Vagina (tissue), 2 donors: ENCODE measurements around the gene SAA2. TPM values are rescaled to one million over a fixed set of nuclear protein-coding genes. Genes with fewer than 3 reads are reported as not detected.

Source experiments
- DNase-seq, 2 donors: peaks; one replicate each; pipeline ENCODE4 v3.0.0-alpha.2; 2017; ENCODE audit errors: extremely low spot score in 2 of 2
- H3K27ac ChIP-seq: fragments of 200-600 bp; sonication (generic); one replicate; pipeline ENCODE4 v1.5.1; 2019
- H3K27me3 ChIP-seq: fragments of 200-600 bp; sonication (generic); one replicate; pipeline ENCODE4 v1.5.1; 2019
- H3K36me3 ChIP-seq, 2 donors: fragments of 200-600 bp; sonication (generic); one replicate each; pipeline ENCODE4 v1.5.1; 2017 to 2019
- H3K4me1 ChIP-seq: fragments of 200-600 bp; sonication (generic); one replicate; pipeline ENCODE4 v1.5.1; 2019
- H3K4me3 ChIP-seq, 2 donors: fragments of 200-600 bp; sonication (generic); 1 replicate in 1 of 2; 2 replicates in 1 of 2; pipeline ENCODE4 v1.5.1; 2016 to 2019
- H3K9me3 ChIP-seq: fragments of 200-600 bp; sonication (generic); one replicate; pipeline ENCODE4 v1.5.1; 2019
- POLR2A ChIP-seq, 2 donors: fragments of 450-650 bp; IDR thresholded peaks; one replicate each; pipeline ENCODE4 v1.6.1; 2017; ENCODE audit warnings: antibody characterized with exemption in 2 of 2, mild to moderate bottlenecking in 2 of 2, moderate library complexity in 2 of 2
- POLR2AphosphoS5 ChIP-seq, 2 donors: sonication (generic); formaldehyde crosslinking; IDR thresholded peaks; one replicate each; pipeline ENCODE4 v1.9.0; 2017; ENCODE audit warnings: antibody characterized with exemption in 2 of 2, mild to moderate bottlenecking in 2 of 2, low read depth in 1 of 2; ENCODE audit not compliant: insufficient read depth in 1 of 2
- intact Hi-C: fragments of 100-400 bp; cut with DNase I; formaldehyde crosslinking; loops from one replicate; pipeline ENCODE4 v1.15.1; 2023
- total RNA-seq: library from RNA; depleted of rRNA; stranded (reverse); fragments of >200 nt; gene quantifications from one replicate; pipeline ENCODE4 v1.2.3, GENCODE V29; 2016
- TF ChIP-seq, protein P1 (sequence below), 3 experiments: fragments of 450-650 bp in 2 of 3; fragments of 200-600 bp in 1 of 3; sonication (generic) in 1 of 3; IDR thresholded peaks; one replicate each; pipeline ENCODE4 v1.5.1; 2017 to 2019; ENCODE audit warnings: antibody characterized with exemption in 3 of 3, mild to moderate bottlenecking in 2 of 3, moderate library complexity in 2 of 3

Gene SAA2
- total RNA-seq, 1 donor from 2014 or later, result 19.4 TPM

DNA sequence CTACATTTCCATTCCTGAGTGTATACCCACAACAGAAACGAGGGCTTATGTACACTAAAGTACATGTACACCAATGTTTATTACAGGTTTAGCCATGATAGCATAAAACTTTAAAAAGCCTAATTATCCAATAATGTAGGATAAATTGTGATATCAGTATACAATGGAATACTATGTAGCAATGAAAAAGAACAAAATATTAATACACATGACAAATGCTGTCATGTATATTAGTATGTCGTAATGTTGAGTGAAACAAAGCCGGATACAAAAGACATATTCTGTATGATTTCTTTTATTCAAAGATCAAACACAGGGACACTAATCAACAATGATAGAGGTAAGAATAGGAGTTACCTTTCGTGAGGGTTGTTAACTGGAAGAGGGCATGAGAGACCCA, 14.6 kb downstream of the SAA2 start:
- Histone ChIP-seq H3K4me1 (no peaks in the 10 kb centered on the region), H3K27ac (no peak overlapping the region), H3K27me3 (no peaks in the 10 kb centered on the region), H3K9me3 (no peaks in the 10 kb centered on the region), H3K4me3 (no peak overlapping the region), H3K36me3 (no peaks in the 10 kb centered on the region)
- intact Hi-C loops, result no loop called here
- DNase-seq, result no peak
- TF ChIP-seq, protein P1, sequence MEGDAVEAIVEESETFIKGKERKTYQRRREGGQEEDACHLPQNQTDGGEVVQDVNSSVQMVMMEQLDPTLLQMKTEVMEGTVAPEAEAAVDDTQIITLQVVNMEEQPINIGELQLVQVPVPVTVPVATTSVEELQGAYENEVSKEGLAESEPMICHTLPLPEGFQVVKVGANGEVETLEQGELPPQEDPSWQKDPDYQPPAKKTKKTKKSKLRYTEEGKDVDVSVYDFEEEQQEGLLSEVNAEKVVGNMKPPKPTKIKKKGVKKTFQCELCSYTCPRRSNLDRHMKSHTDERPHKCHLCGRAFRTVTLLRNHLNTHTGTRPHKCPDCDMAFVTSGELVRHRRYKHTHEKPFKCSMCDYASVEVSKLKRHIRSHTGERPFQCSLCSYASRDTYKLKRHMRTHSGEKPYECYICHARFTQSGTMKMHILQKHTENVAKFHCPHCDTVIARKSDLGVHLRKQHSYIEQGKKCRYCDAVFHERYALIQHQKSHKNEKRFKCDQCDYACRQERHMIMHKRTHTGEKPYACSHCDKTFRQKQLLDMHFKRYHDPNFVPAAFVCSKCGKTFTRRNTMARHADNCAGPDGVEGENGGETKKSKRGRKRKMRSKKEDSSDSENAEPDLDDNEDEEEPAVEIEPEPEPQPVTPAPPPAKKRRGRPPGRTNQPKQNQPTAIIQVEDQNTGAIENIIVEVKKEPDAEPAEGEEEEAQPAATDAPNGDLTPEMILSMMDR (IDR thresholded peaks at IDR 0.05), result no peak
- no peak for TF ChIP-seq POLR2AphosphoS5 (IDR thresholded peaks at IDR 0.05; ENCODE audit: insufficient read depth in 1 of 2, low read depth in 1 of 2)
- TF ChIP-seq POLR2A (IDR thresholded peaks at IDR 0.05), result no peak

DNA sequence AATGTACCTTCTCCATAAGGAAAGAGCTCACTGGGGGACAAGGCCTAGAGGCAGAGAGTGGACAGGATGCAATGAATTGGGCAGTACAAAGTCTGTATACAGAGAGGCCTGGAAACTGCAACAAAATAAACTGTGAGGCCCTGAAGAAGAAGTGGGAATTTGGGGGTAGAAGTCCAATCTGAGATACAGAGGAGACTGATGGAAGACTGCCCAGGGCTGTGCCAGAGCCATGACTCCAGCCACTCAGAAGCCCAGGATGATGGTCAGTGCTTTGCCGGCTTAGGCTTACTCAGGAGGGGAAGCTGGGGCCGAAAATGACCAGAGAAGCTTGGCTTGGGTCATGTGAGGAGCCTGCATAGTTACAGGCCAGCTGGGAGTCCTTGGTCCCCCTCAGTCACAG, 17.6 kb downstream of the SAA2 start:
- Histone ChIP-seq H3K27me3 (no peaks in the 10 kb centered on the region), H3K36me3 (no peaks in the 10 kb centered on the region), H3K4me3 (no peak overlapping the region), H3K27ac (no peak overlapping the region), H3K9me3 (no peaks in the 10 kb centered on the region), H3K4me1 (no peaks in the 10 kb centered on the region)
- intact Hi-C loops, result no loop called here
- no peak for TF ChIP-seq POLR2AphosphoS5 (IDR thresholded peaks at IDR 0.05; ENCODE audit: insufficient read depth in 1 of 2, low read depth in 1 of 2)
- TF ChIP-seq POLR2A (IDR thresholded peaks at IDR 0.05), result no peak
- TF ChIP-seq, protein P1 (IDR thresholded peaks at IDR 0.05), result no peak
- DNase-seq, result no peak

DNA sequence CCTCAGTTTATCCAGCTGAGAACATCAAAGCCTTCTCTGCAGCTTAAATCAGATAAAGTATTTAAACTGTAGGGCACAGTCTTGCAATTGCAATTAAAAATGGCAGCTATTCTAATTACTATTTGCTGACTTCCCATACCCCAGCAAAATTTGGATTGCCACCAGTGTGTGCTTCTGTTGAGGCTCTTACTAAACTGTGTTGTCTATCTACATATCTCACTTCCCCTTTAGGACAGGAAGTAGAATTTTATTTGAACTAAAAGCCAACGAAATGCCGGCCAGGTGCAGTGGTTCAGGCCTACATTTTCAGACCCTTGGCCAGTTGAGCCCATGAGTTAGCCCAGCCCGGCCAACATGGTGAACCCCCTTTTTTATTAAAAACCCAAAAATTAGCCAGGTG, 19.0 kb downstream of the SAA2 start:
- Histone ChIP-seq H3K27ac (no peak overlapping the region), H3K36me3 (no peaks in the 10 kb centered on the region), H3K4me3 (no peak overlapping the region), H3K27me3 (no peaks in the 10 kb centered on the region), H3K4me1 (no peaks in the 10 kb centered on the region), H3K9me3 (no peaks in the 10 kb centered on the region)
- no peak for DNase-seq
- intact Hi-C loops, result no loop called here
- TF ChIP-seq POLR2A (IDR thresholded peaks at IDR 0.05) (no peak), POLR2AphosphoS5 (IDR thresholded peaks at IDR 0.05; ENCODE audit: insufficient read depth in 1 of 2, low read depth in 1 of 2) (no peak)
- TF ChIP-seq, protein P1 (IDR thresholded peaks at IDR 0.05), result no peak

DNA sequence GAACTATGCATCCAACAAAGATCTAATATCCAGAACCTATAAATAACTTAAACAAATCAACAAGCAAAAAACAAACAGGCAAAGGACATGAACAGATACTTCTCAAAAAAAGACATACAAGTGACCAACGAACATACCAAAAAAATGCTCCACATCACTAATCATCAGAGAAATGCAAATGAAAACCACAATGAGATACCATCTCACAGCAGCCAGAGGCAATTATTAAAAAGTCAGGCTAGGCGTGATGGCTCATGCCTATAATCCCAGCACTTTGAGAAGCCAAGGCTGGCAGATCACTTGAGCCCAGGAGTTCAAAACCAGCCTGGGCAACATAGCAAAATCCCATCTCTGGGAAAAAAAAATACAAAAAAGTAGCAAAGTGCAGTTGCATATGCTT, 22.6 kb downstream of the SAA2 start:
- Histone ChIP-seq H3K27ac (no peak overlapping the region), H3K27me3 (no peaks in the 10 kb centered on the region), H3K4me3 (no peak overlapping the region), H3K36me3 (no peaks in the 10 kb centered on the region), H3K4me1 (no peaks in the 10 kb centered on the region), H3K9me3 (no peaks in the 10 kb centered on the region)
- no peak for DNase-seq
- intact Hi-C loops, result no loop called here
- TF ChIP-seq, protein P1 (IDR thresholded peaks at IDR 0.05), result no peak
- TF ChIP-seq POLR2AphosphoS5 (IDR thresholded peaks at IDR 0.05; ENCODE audit: insufficient read depth in 1 of 2, low read depth in 1 of 2), result no peak
- TF ChIP-seq POLR2A (IDR thresholded peaks at IDR 0.05), result no peak

DNA sequence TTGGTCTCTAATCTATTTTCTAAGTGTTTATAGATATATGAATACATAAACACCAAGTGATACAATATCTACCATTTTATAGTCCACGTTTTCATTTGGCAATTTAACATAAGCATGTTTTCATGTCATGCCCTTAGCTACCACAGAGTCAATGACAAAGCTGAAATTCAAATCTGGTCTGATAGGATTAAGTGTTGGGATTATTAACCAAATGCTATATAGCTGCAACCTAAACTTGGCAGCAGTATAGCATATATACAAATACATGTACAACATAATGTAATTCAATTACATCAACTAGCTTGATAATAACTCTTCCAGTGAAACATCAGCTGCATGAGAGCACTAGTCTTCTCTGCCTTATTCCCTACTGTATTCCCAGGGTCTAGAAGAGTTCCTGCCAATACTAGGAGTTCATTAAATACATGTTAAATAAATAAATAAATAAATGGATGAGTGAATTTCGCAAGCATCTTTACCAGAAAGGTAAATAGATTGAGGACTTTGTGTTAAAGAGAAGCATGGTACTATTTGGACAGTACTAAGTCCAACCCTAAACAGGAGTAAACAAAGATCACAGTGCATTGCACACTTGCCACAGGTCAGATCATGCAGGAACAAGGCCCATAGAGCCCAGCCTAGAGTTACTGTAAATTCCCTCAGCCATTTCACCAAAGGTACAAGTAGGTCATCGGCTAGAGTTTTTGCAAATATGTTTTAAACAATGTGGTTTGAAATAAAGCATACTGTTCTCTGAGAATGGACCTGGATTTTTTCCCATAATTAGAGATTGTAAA, 24.7 kb downstream of the SAA2 start:
- intact Hi-C loops, result no loop called here
- DNase-seq, result no peak
- Histone ChIP-seq H3K27me3 (no peaks in the 10 kb centered on the region), H3K36me3 (no peaks in the 10 kb centered on the region), H3K27ac (no peak overlapping the region), H3K4me3 (no peak overlapping the region), H3K9me3 (no peaks in the 10 kb centered on the region), H3K4me1 (no peaks in the 10 kb centered on the region)
- TF ChIP-seq, protein P1 (IDR thresholded peaks at IDR 0.05), result no peak
- no peak for TF ChIP-seq POLR2A (IDR thresholded peaks at IDR 0.05)
- TF ChIP-seq POLR2AphosphoS5 (IDR thresholded peaks at IDR 0.05; ENCODE audit: insufficient read depth in 1 of 2, low read depth in 1 of 2), result no peak
